RWPE2 (cell line): ENCODE data around the gene PRDM16.

ENCODE experiments used
- ATAC-seq: fragments of 200-7000 bp; cut with Tn5 transposase; 3 replicates; pipeline ENCODE4 v1.9.1; 2021; ENCODE audit warnings: low read depth
- DNase-seq: peaks from one replicate; pipeline ENCODE4 v3.0.0-alpha.2; 2020; ENCODE audit warnings: low spot score
- H3K27ac ChIP-seq: fragments of 450-650 bp; 2 replicates; pipeline ENCODE4 v1.5.1; 2017; ENCODE audit warnings: mild to moderate bottlenecking; ENCODE audit not compliant: poor library complexity, severe bottlenecking
- H3K27me3 ChIP-seq: fragments of 250-450 bp; sonication (Bioruptor Pico); 2 replicates; pipeline ENCODE4 v1.5.1; 2021; ENCODE audit warnings: mild to moderate bottlenecking, moderate library complexity; ENCODE audit not compliant: insufficient read depth, poor library complexity, severe bottlenecking
- H3K36me3 ChIP-seq: fragments of 250-450 bp; sonication (Bioruptor Pico); 2 replicates; pipeline ENCODE4 v1.5.1; 2020; ENCODE audit warnings: low read depth, mild to moderate bottlenecking, moderate library complexity
- H3K4me1 ChIP-seq: fragments of 250-450 bp; sonication (Bioruptor Pico); 2 replicates; pipeline ENCODE4 v1.5.1; 2021; ENCODE audit warnings: mild to moderate bottlenecking, moderate library complexity; ENCODE audit not compliant: insufficient read depth, poor library complexity, severe bottlenecking
- H3K4me3 ChIP-seq: fragments of 250-450 bp; sonication (Bioruptor Pico); 2 replicates; pipeline ENCODE4 v1.5.1; 2021; ENCODE audit warnings: mild to moderate bottlenecking, moderate library complexity; ENCODE audit not compliant: severe bottlenecking
- H3K9me3 ChIP-seq: fragments of 250-450 bp; sonication (Bioruptor Pico); 2 replicates; pipeline ENCODE4 v1.5.1; 2021; ENCODE audit warnings: mild to moderate bottlenecking, moderate library complexity; ENCODE audit not compliant: severe bottlenecking
- TF ChIP-seq, protein P1 (sequence below): fragments of 450-650 bp; IDR thresholded peaks from one replicate; pipeline ENCODE4 v1.5.1; 2017; ENCODE audit warnings: mild to moderate bottlenecking, moderate library complexity; ENCODE audit not compliant: poor library complexity, severe bottlenecking

PRDM16 gene

DNA sequence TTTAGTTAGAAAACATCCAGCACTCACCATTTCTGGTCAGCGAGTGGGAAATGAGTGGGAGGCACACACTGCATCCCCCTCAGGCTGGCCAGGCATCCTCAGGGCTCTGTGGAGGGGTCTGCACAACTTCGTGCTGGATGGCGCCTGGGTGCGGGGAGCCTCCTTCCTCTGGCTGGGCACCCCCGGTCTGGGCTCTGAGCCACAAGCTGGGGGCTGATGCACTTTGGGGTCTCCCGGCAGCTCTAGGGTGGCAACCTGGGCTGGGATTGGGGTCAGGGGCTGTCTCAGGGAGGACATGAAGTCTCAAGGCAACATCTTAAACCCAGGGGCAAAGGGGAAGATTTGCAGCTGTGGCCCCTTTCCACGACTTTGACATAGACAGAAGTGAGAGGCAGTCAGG, 23.5 kb downstream of the PRDM16 start:
- no peak for DNase-seq
- Histone ChIP-seq H3K36me3 (no peaks in the 10 kb centered on the region), H3K27ac (no peak overlapping the region), H3K4me1 (no peaks in the 10 kb centered on the region), H3K9me3 (no peaks in the 10 kb centered on the region), H3K27me3 (no peaks in the 10 kb centered on the region), H3K4me3 (no peak overlapping the region)
- TF ChIP-seq, protein P1, sequence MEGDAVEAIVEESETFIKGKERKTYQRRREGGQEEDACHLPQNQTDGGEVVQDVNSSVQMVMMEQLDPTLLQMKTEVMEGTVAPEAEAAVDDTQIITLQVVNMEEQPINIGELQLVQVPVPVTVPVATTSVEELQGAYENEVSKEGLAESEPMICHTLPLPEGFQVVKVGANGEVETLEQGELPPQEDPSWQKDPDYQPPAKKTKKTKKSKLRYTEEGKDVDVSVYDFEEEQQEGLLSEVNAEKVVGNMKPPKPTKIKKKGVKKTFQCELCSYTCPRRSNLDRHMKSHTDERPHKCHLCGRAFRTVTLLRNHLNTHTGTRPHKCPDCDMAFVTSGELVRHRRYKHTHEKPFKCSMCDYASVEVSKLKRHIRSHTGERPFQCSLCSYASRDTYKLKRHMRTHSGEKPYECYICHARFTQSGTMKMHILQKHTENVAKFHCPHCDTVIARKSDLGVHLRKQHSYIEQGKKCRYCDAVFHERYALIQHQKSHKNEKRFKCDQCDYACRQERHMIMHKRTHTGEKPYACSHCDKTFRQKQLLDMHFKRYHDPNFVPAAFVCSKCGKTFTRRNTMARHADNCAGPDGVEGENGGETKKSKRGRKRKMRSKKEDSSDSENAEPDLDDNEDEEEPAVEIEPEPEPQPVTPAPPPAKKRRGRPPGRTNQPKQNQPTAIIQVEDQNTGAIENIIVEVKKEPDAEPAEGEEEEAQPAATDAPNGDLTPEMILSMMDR, result no peak
- no peak for ATAC-seq

DNA sequence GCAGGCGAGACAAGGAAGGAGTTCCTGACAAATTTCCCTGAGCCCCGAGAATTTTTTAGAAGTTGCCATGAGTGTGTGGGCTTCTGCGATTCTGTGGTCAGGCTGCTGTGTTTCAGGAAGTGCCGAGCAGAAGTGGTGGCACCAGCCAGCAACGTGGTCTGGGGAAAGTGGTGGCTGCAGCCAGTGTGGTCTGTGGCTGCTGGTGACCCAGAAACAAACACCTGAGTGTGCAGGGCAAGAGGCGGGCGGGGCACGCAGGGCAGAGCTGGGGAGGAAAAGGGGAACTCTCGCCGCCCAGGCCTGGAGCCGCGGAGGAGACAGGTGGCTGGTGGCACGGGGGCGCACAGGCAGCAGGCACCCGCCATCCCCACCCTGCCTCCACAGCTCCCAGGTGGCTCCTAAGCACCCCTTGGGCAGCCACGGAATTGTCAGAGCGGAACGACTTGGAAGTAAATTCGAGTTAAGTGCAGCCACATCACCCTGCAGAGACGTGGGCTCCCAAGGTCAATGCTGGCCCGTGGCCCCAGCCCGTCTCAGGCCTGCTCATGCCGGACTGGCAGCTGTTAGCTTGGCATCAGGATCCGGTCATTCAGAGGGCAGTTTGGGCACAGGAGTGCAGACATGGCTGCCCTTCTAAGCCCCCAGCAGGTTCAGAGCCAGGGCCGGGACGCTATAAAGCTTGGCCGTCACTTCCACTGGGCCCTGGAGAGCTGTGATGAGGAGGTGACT, 25.1 kb downstream of the PRDM16 start:
- H3K4me3 ChIP-seq, result no peak overlapping the region
- H3K9me3 ChIP-seq, result no peaks in the 10 kb centered on the region
- ATAC-seq (no peak), DNase-seq (no peak)
- H3K27me3 ChIP-seq, result no peaks in the 10 kb centered on the region
- no peaks in the 10 kb centered on the region for H3K36me3 ChIP-seq
- H3K27ac ChIP-seq, result no peak overlapping the region
- no peaks in the 10 kb centered on the region for H3K4me1 ChIP-seq
- TF ChIP-seq, protein P1, result no peak

DNA sequence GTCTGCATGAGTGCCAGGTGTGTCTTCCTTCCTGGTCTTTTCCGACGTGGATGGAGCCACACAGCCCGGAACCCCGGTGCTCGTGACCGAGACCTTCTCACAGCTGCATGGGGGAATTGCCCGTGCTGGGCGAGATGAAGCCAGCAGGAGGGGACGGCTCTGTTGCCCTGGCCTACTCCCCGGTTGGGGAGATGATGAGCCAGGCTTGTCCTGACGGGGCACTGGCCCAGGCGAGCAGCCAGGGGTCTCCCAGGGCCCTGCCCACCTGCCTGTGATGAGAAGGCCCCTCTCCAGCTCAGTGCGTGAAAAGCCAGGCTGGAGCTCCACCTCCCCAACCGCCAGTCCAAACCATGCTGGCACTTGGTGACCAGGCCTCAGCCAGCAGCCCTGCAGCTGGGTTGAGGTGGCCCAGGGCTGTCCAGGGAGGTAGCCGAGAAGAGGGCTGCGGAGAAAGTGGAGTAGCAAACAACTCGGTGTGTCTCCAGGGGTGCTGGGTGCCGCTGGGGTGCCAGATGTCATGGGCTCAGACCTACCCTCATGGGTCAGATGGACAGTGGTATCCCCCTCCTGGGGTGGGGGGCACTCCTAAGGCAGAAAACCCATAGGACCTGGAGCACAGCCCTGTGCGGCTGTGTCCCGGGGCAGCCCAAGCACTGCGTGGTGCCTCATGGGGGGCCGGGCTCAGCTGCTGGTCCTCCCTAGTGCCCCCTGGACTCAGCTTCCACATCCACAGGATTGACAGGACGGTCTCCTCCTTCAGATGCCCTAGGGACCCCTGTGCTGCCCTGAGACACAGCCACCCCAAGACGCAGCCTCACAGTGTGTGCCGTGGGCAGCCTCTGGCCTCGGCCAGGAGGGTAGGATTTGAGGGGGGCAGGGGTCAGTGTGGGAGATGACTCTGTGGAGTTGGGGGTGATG, 26.1 kb downstream of the PRDM16 start:
- no peak overlapping the region for H3K4me3 ChIP-seq
- no peaks in the 10 kb centered on the region for H3K9me3 ChIP-seq
- H3K27me3 ChIP-seq, result no peaks in the 10 kb centered on the region
- TF ChIP-seq, protein P1, result no peak
- no peak overlapping the region for H3K27ac ChIP-seq
- no peaks in the 10 kb centered on the region for H3K4me1 ChIP-seq
- DNase-seq (no peak), ATAC-seq (no peak)
- no peaks in the 10 kb centered on the region for H3K36me3 ChIP-seq

DNA sequence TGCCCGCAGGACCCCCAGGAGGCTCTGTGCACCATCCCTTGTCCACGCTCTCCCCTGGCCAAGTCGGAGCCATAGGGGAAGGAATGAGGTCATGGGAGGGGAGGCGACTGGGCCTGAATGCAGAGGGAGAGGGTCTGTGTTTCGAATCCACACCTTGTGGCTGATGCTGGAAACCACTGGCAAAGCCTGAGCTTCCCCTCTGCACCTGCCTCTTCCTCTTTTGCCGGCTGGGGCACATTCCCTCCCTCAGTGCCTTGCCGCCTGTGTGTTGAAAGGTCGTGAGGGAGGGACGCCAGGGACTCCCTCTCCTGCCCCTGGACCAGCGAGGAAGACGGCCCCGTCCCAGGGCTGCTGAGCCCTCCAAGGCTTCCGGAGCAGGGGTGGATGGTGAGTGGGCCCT, 27.3 kb downstream of the PRDM16 start:
- no peaks in the 10 kb centered on the region for H3K36me3 ChIP-seq
- TF ChIP-seq, protein P1, result no peak
- DNase-seq, result no peak
- no peaks in the 10 kb centered on the region for H3K9me3 ChIP-seq
- H3K4me1 ChIP-seq, result no peaks in the 10 kb centered on the region
- H3K27me3 ChIP-seq, result no peaks in the 10 kb centered on the region
- H3K4me3 ChIP-seq, result no peak overlapping the region
- H3K27ac ChIP-seq, result no peak overlapping the region
- no peak for ATAC-seq
